Effector memory CD8-positive, alpha-beta T cell (primary cell): ENCODE measurements around the gene GALC.
A peak's percentile ranks its signal among the peaks of the same experiment; 100 is the strongest.

Source experiments
- ATAC-seq: fragments of 150-1000 bp; cut with Tn5 transposase; replicated peaks from 2 replicates; pipeline ENCODE4 v1.10.0; 2021; ENCODE audit warnings: mild to moderate bottlenecking, moderate library complexity
- DNase-seq, 3 experiments: peaks; one replicate each; pipeline ENCODE4 v3.0.0; 2021
- H3K27ac Mint-ChIP-seq, 2 donors: one replicate each; pipeline ENCODE4 v1.8.0; 2022; ENCODE audit warnings: mild to moderate bottlenecking in 2 of 2, mixed read lengths in 2 of 2, moderate library complexity in 2 of 2
- H3K27me3 Mint-ChIP-seq, 2 donors: one replicate each; pipeline ENCODE4 v1.8.0; 2022; ENCODE audit warnings: mixed read lengths in 2 of 2
- H3K36me3 Mint-ChIP-seq: one replicate; pipeline ENCODE4 v1.8.0; 2022; ENCODE audit warnings: mild to moderate bottlenecking, moderate library complexity, mixed read lengths; ENCODE audit not compliant: insufficient read depth
- H3K4me1 Mint-ChIP-seq, 2 donors: one replicate each; pipeline ENCODE4 v1.8.0; 2022; ENCODE audit warnings: low read depth in 2 of 2, mixed read lengths in 2 of 2
- H3K4me3 Mint-ChIP-seq, 2 donors: one replicate each; pipeline ENCODE4 v1.8.0; 2022; ENCODE audit warnings: mild to moderate bottlenecking in 2 of 2, mixed read lengths in 2 of 2, moderate library complexity in 2 of 2
- H3K9me3 Mint-ChIP-seq, 2 donors: one replicate each; pipeline ENCODE4 v1.8.0; 2022; ENCODE audit warnings: mixed read lengths in 2 of 2

GALC gene

DNA sequence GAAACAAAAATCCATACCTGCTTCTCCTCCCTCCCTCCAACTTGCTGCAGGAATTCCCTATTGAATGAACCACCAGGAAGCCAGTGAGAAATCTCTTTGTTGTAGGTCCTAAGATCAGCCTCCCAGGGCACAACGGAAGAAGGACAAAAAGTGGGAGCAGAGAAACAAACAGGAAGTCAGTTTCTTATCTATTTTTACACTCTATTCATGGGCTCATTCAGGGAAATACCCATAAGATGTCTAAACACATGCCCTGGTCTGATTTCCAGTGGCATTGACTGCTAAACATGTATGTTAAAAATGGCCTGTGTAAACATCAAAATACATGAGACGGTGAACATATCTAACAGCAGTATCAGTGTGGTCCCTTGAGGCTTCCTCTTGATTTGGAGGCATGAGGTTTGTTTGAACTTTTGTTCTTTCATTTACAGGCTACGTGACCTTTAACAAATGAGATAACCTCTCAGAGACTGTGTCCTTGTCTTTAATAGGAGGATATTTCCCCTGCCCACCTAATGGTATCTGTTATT lies 30.7 kb upstream of the GALC start:
- Mint-ChIP-seq H3K27me3 (no peaks in the 10 kb centered on the region), H3K27ac (peak overlapping the region; percentile 63 to 80), H3K4me3 (peak overlapping the region; percentile 9 to 34), H3K4me1 (peaks cover 63 to 80% of the 10 kb centered on the region in 2 donors), H3K9me3 (no peaks in the 10 kb centered on the region), H3K36me3 (peaks cover 5% of the 10 kb centered on the region)
- DNase-seq (no peak), ATAC-seq (peak; percentile 79)

DNA sequence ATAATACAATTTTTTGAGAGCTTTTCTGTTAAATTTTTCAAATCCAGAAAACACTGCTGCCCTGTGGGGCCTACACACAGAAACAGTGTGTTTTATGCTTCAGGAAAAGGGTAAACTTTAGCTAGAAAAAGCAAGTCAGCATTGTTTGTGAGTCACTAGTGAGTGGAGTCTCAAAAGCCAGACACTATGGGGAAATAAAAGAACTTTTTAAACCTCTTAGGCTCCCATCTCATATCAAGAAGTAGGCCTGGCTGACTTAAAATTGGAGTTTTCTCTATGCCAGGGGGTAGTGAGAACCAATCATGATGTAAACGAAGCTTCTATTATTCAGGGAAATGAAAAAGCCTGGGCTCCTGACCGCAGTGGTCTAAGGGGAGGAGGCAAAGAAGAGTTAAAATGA lies 24.6 kb upstream of the GALC start:
- H3K4me1 Mint-ChIP-seq: peaks cover 44 to 64% of the 10 kb centered on the region in 2 donors
- peaks cover 25% of the 10 kb centered on the region for H3K36me3 Mint-ChIP-seq
- peak overlapping the region; percentile 63 to 87 for H3K27ac Mint-ChIP-seq
- no peaks in the 10 kb centered on the region for H3K27me3 Mint-ChIP-seq
- DNase-seq: no peak
- H3K9me3 Mint-ChIP-seq: no peaks in the 10 kb centered on the region
- no peak for ATAC-seq
- no peak overlapping the region for H3K4me3 Mint-ChIP-seq

DNA sequence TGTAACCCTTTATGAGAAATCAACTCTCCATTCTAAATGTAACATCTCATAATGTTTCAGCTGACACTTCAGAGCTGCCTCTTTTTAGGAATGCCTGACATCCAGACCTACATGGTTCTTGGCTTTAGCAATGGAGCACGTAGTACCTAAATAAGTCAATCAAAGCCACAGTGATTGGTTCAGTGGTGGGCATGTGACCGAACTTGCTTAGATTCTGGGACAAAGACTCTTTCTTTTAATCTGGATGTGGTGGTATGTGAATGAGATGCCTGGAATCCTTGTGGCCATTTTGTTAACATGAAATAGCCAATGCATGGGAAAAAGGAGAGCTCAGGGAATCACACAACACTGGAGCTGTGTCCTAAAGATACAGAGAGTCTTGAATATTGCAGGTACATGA lies 23.8 kb upstream of the GALC start:
- Mint-ChIP-seq H3K9me3 (no peaks in the 10 kb centered on the region), H3K4me1 (peaks cover 44 to 63% of the 10 kb centered on the region in 2 donors), H3K27ac (peak overlapping the region; percentile 35 to 87), H3K36me3 (peaks cover 32% of the 10 kb centered on the region), H3K4me3 (no peak overlapping the region), H3K27me3 (no peaks in the 10 kb centered on the region)
- no peak for ATAC-seq
- no peak for DNase-seq

DNA sequence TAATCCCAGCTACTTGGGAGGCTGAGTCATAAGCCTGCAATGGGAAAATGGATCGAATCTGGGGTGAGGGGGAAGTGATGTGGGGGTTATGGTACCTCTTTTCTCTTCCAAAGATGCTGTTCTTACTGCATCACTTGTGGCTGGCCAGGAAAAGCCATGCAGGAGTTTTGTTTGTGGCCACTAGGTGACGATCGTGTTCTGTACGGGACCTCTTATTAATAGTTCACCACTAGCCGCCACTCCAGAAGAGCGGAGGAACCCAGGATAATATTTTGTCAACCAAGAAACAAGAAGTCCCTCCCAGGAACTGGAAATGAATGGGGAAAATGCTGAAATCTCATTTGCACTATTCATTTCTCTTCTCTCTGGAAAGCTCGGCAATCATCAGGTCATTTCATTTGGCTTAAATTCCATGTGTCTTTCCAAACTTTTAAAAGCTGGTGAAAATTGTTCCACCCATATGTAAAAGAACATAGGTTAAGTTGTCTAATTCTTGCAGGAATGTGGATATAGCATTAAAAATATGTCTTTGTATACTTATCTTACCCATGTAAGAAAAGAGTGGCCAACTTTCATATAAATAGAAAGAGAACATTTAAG lies 20.9 kb upstream of the GALC start:
- Mint-ChIP-seq H3K4me3 (peak overlapping the region; percentile 45 to 60), H3K9me3 (no peaks in the 10 kb centered on the region), H3K36me3 (peaks cover 56% of the 10 kb centered on the region), H3K27ac (peak overlapping the region; percentile 85 to 99), H3K4me1 (peaks cover 42 to 71% of the 10 kb centered on the region in 2 donors), H3K27me3 (no peaks in the 10 kb centered on the region)
- peak; percentile 79 for ATAC-seq
- peak; percentile 40 to 44 (median 44) for DNase-seq

DNA sequence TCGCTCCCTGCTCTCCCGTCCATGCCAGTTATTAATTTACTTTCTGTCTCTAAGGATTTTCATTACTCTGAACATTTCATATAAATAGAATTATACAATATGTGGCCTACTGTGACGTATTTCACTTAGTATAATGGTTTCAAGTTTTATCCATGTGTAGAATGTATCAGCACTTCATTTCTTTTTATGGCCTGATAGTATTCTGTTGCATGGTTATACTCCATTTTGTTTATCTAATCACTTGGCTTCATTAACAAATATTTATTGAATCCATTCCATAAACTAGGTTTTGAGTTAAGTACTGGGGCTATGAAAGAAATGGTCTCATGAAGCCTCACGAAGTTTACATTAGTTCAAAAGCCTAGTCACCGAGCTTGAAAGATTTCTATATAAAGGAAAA lies 19.5 kb upstream of the GALC start:
- Mint-ChIP-seq H3K27ac (peak overlapping the region; percentile 85 to 99), H3K27me3 (no peaks in the 10 kb centered on the region), H3K36me3 (peaks cover 53% of the 10 kb centered on the region), H3K4me1 (peaks cover 46 to 76% of the 10 kb centered on the region in 2 donors), H3K4me3 (peak overlapping the region; percentile 60 to 61), H3K9me3 (no peaks in the 10 kb centered on the region)
- no peak for ATAC-seq
- no peak for DNase-seq

DNA sequence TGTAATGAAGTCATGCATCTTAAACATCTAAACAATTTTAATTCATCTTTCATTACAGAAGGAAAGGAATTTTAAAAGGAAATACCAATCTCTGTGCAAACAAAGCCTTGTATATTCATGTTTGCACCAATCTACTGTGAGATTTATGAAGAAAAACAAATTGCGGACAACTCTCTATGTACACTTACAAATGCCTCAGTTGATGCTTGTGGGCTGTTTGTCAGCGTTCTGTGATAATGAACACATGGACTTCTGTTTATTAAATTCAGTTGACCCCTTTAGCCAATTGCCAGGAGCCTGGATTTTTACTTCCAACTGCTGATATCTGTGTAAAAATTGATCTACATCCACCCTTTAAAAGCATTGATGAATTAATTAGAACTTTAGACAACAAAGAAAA lies 17.3 kb upstream of the GALC start:
- no peak for ATAC-seq
- H3K36me3 Mint-ChIP-seq: peaks cover 73% of the 10 kb centered on the region

DNA sequence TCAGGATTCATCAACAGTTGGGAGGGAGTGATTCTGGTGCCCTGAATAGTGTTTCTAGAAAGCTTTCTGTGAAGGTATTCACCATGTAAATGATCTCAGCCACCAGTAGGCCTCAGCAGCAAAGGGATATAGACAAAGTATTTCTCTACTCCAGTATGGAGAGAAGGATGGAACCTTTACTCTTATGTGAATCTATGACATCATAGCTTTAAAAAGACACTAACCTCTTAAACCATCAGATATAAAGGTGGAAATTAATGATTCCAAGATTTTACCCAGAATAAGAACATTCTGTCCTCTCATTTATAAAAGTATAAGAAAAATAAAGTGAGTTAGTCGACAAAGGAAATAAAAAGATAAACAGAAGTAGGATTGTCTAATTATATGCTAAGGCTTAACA lies 16.5 kb upstream of the GALC start:
- Mint-ChIP-seq H3K36me3 (peaks cover 76% of the 10 kb centered on the region), H3K9me3 (no peaks in the 10 kb centered on the region), H3K4me1 (peaks cover 41 to 66% of the 10 kb centered on the region in 2 donors), H3K27ac (peak overlapping the region; percentile 93 to 99), H3K4me3 (peak overlapping the region; percentile 89 to 96), H3K27me3 (no peaks in the 10 kb centered on the region)
- ATAC-seq (no peak), DNase-seq (no peak)

More for the DNA sequence above, 17.3 kb upstream of the GALC start:
- Mint-ChIP-seq H3K27me3 (no peaks in the 10 kb centered on the region), H3K4me3 (peak overlapping the region; percentile 60 to 61), H3K9me3 (no peaks in the 10 kb centered on the region), H3K27ac (peak overlapping the region; percentile 85 to 99), H3K4me1 (peaks cover 40 to 68% of the 10 kb centered on the region in 2 donors)
- DNase-seq: no peak

DNA sequence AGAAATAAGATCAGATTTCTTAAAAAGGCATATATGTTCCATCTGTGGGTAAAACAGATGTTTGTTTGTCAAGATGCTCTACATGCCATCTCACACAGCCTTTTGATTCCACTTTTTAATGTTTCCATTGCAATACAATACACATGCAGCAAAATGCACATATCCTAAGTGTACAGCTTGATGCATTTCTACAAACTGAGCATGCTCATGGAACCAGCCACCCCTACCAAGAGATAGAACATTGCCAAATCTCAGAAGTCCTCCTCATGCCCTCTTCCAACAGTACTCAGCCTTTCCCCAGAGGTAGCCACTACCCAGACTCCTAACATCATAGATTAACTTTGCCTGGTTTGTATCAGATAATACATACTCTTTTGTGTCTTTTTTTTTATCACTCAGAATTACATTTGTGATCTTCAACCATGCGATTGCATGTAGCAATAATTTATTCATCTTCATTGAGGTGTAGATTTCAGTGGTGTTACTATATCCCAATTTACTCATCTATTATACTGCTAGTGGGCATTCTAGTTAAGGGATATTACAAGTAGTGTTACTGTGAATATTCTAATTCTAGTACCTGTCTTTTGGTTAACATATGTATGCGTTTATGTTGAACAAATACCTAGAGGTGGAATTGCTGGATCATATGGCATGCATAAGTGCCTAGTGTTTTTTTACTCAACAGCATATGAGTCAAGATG lies 15.2 kb upstream of the GALC start:
- peaks cover 37 to 62% of the 10 kb centered on the region in 2 donors for H3K4me1 Mint-ChIP-seq
- DNase-seq: no peak
- H3K27ac Mint-ChIP-seq: peak overlapping the region; percentile 93 to 99
- ATAC-seq: no peak
- H3K27me3 Mint-ChIP-seq: no peaks in the 10 kb centered on the region
- H3K9me3 Mint-ChIP-seq: no peaks in the 10 kb centered on the region
- peaks cover 68% of the 10 kb centered on the region for H3K36me3 Mint-ChIP-seq
- H3K4me3 Mint-ChIP-seq: peak overlapping the region; percentile 89 to 96

DNA sequence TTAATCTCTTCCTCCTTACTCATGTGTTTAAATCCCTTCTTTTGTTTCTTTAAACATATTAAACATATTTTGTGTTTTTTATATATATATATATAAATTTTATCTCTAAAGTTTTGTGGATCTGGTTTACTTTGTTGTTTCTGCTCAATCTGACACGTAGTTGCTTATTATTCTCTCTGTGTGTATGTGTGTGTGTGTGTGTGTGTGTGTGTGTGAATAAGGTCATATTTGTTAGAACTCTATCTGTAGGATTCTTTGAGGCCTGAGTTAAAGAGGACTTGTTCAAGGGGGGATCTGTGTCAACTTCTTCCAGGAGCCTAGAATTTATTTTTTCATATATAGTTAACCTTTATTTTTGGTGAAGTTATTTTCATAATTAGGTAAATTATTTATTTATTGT lies 14.6 kb upstream of the GALC start:
- peaks cover 39 to 63% of the 10 kb centered on the region in 2 donors for H3K4me1 Mint-ChIP-seq
- H3K27me3 Mint-ChIP-seq: no peaks in the 10 kb centered on the region
- no peaks in the 10 kb centered on the region for H3K9me3 Mint-ChIP-seq
- peaks cover 63% of the 10 kb centered on the region for H3K36me3 Mint-ChIP-seq
- H3K4me3 Mint-ChIP-seq: peak overlapping the region; percentile 89 to 96
- peak overlapping the region; percentile 93 to 99 for H3K27ac Mint-ChIP-seq
- DNase-seq (no peak), ATAC-seq (no peak)

DNA sequence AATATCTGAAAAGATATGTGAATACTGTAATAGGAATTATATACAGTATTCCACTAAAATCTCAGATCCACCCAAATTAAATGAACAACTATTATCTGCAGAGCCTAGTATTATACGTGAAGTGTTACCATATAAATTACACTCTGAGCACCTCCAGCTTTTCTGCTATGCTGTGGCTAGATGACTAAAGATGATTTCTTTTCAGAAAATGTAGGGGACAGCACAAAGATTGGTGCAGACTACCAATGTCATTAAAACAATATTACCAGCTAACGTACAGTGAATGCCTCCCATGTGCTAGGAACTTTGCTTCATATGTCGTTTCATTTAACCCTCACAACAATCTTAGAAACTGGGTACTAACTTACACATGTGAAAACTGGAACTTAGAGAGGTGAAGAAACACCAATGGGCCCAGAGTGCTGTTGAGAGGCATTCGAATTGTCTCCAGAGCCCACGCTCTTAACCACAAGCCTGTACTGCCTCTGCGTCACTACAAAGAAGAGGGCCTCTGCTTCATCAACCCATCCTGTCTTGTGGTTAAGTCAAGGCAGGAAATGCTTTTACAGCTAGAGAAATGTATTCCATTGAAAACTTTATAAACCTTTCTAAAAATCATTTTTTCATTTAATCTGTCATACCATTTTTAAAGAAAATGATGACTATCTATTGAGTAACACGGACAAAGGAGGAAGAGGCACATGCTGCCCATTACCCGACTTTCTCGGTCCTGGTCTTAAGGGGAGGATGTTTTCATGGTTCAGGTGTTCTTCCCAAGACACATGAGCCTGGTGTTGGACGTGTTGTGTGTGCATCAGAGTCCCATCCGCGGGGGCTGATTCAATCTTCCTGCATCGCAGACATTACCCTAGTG lies 13.2 kb upstream of the GALC start:
- no peaks in the 10 kb centered on the region for H3K27me3 Mint-ChIP-seq
- H3K27ac Mint-ChIP-seq: peak overlapping the region; percentile 93 to 99
- peak; percentile 93 for ATAC-seq
- peak; percentile 63 to 67 (median 65) for DNase-seq
- peaks cover 37 to 56% of the 10 kb centered on the region in 2 donors for H3K4me1 Mint-ChIP-seq
- H3K9me3 Mint-ChIP-seq: no peaks in the 10 kb centered on the region
- peaks cover 49% of the 10 kb centered on the region for H3K36me3 Mint-ChIP-seq
- peak overlapping the region; percentile 89 to 96 for H3K4me3 Mint-ChIP-seq

DNA sequence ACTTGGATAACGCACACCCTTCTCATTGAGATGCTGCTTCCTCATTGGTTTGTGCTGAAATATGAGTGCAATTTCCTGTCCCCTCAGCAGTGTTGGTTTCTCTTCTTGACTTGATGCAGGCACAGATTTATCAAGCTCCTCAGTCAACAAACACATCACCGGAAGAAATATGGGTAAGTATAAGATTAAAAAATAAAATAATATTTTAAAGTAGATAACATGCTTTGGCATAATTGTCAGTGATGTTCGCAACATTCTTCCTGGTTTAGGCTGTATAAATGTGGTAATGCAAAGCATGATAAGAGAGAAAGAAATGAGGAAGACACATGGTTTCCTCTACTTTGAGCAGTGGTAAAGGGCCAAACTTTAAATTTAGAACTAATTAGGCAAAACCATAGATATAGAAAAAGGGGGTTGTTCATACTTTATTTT lies 12.1 kb upstream of the GALC start, which contains the start of gene GPR65:
Gene GPR65 (plus strand): TSS at position 86 of the 432 bp plus-strand sequence. CDS start 5,713 bp downstream, outside the sequence.
- peaks cover 31 to 45% of the 10 kb centered on the region in 2 donors for H3K4me1 Mint-ChIP-seq

DNA sequence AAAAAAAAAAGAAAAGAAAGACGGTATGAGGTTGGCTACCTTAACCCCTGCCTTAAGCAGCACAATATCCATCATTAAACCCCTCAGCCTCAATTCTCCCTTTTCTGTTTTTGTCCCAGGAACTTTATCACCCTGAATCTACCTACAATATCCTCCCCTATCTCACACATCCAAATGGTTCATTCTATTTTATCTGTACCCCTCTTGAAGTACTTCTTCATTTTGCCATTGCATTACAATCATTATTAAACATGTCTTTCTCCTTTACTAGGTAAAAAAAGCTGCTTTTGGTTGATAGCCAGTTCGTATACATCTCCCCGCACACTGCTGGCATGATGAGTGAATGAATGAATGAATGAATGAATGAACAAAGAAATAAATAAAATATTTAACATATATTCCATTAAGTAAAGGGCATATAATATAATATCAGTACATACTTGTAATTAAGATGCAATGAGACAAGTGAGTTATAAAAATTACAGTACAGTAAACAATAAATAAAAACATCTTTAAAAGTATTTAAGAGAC lies 11.6 kb upstream of the GALC start:
- no peak for DNase-seq
- Mint-ChIP-seq H3K4me1 (peaks cover 31 to 42% of the 10 kb centered on the region in 2 donors), H3K9me3 (no peaks in the 10 kb centered on the region), H3K27me3 (no peaks in the 10 kb centered on the region), H3K36me3 (peaks cover 38% of the 10 kb centered on the region), H3K27ac (peak overlapping the region; percentile 69 to 93), H3K4me3 (peak overlapping the region; percentile 89 to 96)
- ATAC-seq: no peak

More for the DNA sequence above, 12.1 kb upstream of the GALC start, which contains the start of gene GPR65:
- peaks cover 39% of the 10 kb centered on the region for H3K36me3 Mint-ChIP-seq
- ATAC-seq (peak; percentile 55), DNase-seq (peak; percentile 50 to 57 (median 51))
- H3K27me3 Mint-ChIP-seq: no peaks in the 10 kb centered on the region
- H3K4me3 Mint-ChIP-seq: peak within 1 kb of the TSS; percentile 89 to 96
- H3K27ac Mint-ChIP-seq: peak within 1 kb of the TSS; percentile 93 to 99
- H3K9me3 Mint-ChIP-seq: no peaks in the 10 kb centered on the region

DNA sequence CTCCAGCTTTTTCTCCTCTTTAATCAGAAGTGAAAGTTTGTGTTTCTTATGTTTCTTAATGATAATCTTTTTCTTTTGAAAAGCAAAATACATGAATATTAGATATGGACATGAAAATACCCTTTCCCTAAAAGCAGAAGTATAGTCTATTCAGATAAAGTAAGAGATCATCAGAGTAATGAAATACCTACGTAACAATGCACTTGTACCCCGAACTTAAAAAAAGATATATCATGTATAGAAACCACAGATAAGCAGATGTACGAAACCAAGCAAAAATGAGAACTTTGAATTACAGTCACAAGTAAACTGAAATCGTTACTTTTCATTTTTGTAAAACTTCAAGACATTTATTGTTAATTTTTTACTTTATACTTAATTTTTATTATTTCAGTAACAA lies 10.4 kb upstream of the GALC start:
- H3K36me3 Mint-ChIP-seq: peaks cover 30% of the 10 kb centered on the region
- no peak for DNase-seq
- no peaks in the 10 kb centered on the region for H3K9me3 Mint-ChIP-seq
- no peak overlapping the region for H3K27ac Mint-ChIP-seq
- peaks cover 24 to 30% of the 10 kb centered on the region in 2 donors for H3K4me1 Mint-ChIP-seq
- H3K27me3 Mint-ChIP-seq: no peaks in the 10 kb centered on the region
- no peak for ATAC-seq
- no peak overlapping the region for H3K4me3 Mint-ChIP-seq
